NCI-H146 treated with DMSO at 0.1 percent for 48 hours (cell line): ENCODE measurements around the gene NXPH4.

Experiments
- DNase-seq: peaks from one replicate; lab custom pipeline; 2025; ENCODE audit not compliant: unreplicated experiment; lab: John Stamatoyannopoulos, UW

NXPH4 gene

GRCh38 chr12:57218030-57218853, 1.6 kb downstream of the NXPH4 start:
- no peak for DNase-seq

GRCh38 chr12:57219205-57219992, 2.8 kb downstream of the NXPH4 start:
- DNase-seq: no peak

GRCh38 chr12:57219993-57220754, 3.6 kb downstream of the NXPH4 start:
- DNase-seq: no peak

GRCh38 chr12:57220770-57221168, 4.2 kb downstream of the NXPH4 start:
- DNase-seq: no peak

- DNase-seq: no peak
Observed at GRCh38 chr12:57221169-57221917, 4.7 kb downstream of the NXPH4 start.

GRCh38 chr12:57222286-57223190, 5.9 kb downstream of the NXPH4 start:
- DNase-seq: no peak

GRCh38 chr12:57223191-57224165, 6.9 kb downstream of the NXPH4 start:
- no peak for DNase-seq

GRCh38 chr12:57224278-57224972, 7.8 kb downstream of the NXPH4 start:
- DNase-seq: no peak

- DNase-seq: no peak
Observed at GRCh38 chr12:57224973-57225679, 8.5 kb downstream of the NXPH4 start.

- no peak for DNase-seq
Observed at GRCh38 chr12:57225680-57226210, 9.2 kb downstream of the NXPH4 start.

GRCh38 chr12:57226588-57227314, 10.2 kb downstream of the NXPH4 start:
- DNase-seq: peak; percentile 12

GRCh38 chr12:57227315-57228115, 10.9 kb downstream of the NXPH4 start:
- peak; percentile 37 for DNase-seq

- no peak for DNase-seq
Observed at GRCh38 chr12:57229046-57229633, 12.5 kb downstream of the NXPH4 start.

- peak; percentile 91 for DNase-seq
Observed at GRCh38 chr12:57229634-57230380, 13.2 kb downstream of the NXPH4 start, which contains the start of gene SHMT2. Gene SHMT2 (plus strand): TSS chr12:57229711. CDS start chr12:57229779, 68 bp downstream.
